Measurements from ENCODE around the gene NRDC.

DNA sequence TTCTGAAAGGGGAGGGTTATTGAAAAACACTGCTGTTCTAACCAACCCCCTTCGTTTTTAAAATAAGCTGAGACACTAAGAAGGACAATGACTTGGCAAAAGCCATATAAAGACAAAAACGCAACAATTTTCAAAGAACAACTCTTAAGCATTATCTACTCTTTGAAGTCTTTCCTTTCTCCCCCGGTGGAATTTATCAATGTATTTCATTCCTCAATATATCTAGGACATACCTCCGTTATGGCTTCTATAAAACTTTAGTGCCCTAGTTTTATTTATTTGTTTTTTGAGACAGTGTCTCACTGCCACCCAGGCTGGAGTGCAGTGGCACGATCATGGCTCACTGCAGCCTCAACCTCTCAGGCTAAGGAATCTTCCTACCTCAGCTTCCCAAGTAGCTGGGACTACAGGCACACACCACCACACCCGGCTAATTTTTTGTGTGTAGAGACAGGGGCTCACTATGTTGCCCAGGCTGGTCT is 3.2 kb downstream of the NRDC start:
- TF ChIP-seq, protein P1, sequence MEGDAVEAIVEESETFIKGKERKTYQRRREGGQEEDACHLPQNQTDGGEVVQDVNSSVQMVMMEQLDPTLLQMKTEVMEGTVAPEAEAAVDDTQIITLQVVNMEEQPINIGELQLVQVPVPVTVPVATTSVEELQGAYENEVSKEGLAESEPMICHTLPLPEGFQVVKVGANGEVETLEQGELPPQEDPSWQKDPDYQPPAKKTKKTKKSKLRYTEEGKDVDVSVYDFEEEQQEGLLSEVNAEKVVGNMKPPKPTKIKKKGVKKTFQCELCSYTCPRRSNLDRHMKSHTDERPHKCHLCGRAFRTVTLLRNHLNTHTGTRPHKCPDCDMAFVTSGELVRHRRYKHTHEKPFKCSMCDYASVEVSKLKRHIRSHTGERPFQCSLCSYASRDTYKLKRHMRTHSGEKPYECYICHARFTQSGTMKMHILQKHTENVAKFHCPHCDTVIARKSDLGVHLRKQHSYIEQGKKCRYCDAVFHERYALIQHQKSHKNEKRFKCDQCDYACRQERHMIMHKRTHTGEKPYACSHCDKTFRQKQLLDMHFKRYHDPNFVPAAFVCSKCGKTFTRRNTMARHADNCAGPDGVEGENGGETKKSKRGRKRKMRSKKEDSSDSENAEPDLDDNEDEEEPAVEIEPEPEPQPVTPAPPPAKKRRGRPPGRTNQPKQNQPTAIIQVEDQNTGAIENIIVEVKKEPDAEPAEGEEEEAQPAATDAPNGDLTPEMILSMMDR (IDR thresholded peaks at IDR 0.05; ENCODE audit: insufficient read depth, low read length, poor library complexity, severe bottlenecking): no peak
- TF ChIP-seq EZH2phosphoT487 (conservative IDR thresholded peaks at IDR 0.05; ENCODE audit: low read length): no peak

Data from SU-DHL-6 (cell line).